Stimulated activated CD8-positive, alpha-beta memory T cell treated with anti-CD3 and anti-CD28 coated beads, Interleukin-7, amount 100 ng/mL, for 1 hour (primary cell): Measurements from ENCODE around the gene DOK3.

Source experiments
- DNase-seq, 2 donors: peaks; one replicate each; pipeline ENCODE4 v3.0.0-alpha.2; 2020; ENCODE audit warnings: low read depth in 2 of 2

DOK3 gene

GRCh38 chr5:177509381-177509951 lies at the start of gene DOK3:
TSS of gene DOK3 (minus strand) at chr5:177509826. CDS start at chr5:177509540, 286 bp downstream.
- DNase-seq = no peak

GRCh38 chr5:177557796-177558195 lies 48.2 kb upstream of the DOK3 start:
- no peak for DNase-seq

- DNase-seq = no peak
Measured at GRCh38 chr5:177557041-177557647, 47.5 kb upstream of the DOK3 start.

GRCh38 chr5:177555665-177556064 lies 46.0 kb upstream of the DOK3 start:
- DNase-seq = no peak

GRCh38 chr5:177555228-177555627 lies 45.6 kb upstream of the DOK3 start:
- no peak for DNase-seq

GRCh38 chr5:177554474-177555111 lies 45.0 kb upstream of the DOK3 start, which contains the start of gene FAM193B:
TSS of gene FAM193B (minus strand) at chr5:177554563. CDS start at chr5:177554458, 105 bp downstream.
- DNase-seq = peak; percentile 92 to 94

- DNase-seq = no peak
Measured at GRCh38 chr5:177553671-177554429, 44.2 kb upstream of the DOK3 start.

GRCh38 chr5:177552839-177553455 lies 43.3 kb upstream of the DOK3 start:
- DNase-seq = no peak

GRCh38 chr5:177550122-177550521 lies 40.5 kb upstream of the DOK3 start:
- no peak for DNase-seq

GRCh38 chr5:177548495-177548894 lies 38.9 kb upstream of the DOK3 start:
- no peak for DNase-seq

- no peak for DNase-seq
Measured at GRCh38 chr5:177547736-177548135, 38.1 kb upstream of the DOK3 start.

GRCh38 chr5:177546258-177546741 lies 36.7 kb upstream of the DOK3 start:
- no peak for DNase-seq

GRCh38 chr5:177545487-177546257 lies 36.0 kb upstream of the DOK3 start:
- no peak for DNase-seq

- no peak for DNase-seq
Measured at GRCh38 chr5:177542816-177543465, 33.3 kb upstream of the DOK3 start.

- no peak for DNase-seq
Measured at GRCh38 chr5:177540438-177540837, 30.8 kb upstream of the DOK3 start.

GRCh38 chr5:177539411-177539810 lies 29.8 kb upstream of the DOK3 start:
- DNase-seq = no peak

GRCh38 chr5:177538876-177539275 lies 29.2 kb upstream of the DOK3 start:
- no peak for DNase-seq

GRCh38 chr5:177537389-177538361 lies 28.0 kb upstream of the DOK3 start:
- DNase-seq = no peak

GRCh38 chr5:177536386-177536785 lies 26.8 kb upstream of the DOK3 start:
- no peak for DNase-seq
